ENCODE data around the gene CLEC4A.
"Not testable (repeated sequence)": the region's sequence is repeated elsewhere in the genome, so short reads cannot be mapped to it uniquely, and the experiment has no call there.

CLEC4A gene

DNA sequence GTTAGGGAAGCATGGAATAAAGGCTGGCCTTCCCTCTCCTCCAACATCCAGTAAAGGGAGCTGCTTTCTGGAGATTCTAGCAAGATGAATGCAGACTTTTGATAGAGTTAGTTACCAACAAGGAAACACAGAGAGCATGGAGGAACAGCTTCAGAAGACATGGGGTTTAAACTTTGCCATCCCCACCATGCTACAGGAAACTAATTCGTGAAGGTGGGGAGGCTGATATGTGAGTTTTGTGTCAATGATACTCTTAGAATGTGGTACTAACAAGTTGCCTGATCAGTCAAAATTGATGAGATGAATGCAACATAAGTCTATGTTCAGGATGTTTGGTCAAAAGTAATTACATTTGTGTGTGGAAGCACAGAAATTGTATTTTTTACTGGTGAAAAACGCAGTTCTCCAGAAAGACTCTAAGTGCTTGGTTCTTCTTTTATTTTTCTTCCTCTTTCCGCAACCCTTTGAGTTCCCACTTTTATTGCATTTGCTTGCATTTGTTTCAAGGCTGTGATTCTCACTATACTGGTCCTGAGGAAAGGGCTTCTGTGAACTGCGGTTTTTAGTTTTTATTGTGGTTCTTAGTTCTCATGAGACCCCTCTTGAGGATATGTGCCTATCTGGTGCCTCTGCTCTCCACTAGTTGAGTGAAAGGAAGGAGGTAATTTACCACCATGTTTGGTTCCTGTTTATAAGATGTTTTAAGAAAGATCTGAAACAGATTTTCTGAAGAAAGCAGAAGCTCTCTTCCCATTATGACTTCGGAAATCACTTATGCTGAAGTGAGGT lies at the start of gene CLEC4A:
CLEC4A (plus strand) TSS at position 494 of the 789 bp plus-strand sequence; CDS start at position 756, 262 bp downstream.
- DNase-seq: no peak

DNA sequence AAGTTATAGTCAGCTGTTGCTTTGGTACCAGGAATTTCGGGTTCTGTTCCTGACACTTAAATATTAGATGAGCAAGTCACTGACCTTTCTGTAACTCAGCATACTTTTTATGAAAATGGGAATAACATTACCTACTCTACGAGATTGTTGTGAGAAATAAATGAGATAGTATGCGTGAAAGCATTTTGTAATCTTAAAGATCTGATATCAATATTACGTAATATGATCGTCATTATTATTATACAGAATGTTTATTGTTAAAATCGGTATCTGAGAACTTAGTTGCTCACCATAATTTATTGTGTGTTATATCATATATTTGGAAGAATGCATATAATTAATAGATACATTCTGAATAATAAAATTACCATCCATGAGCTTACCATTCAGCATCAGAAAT lies 47.5 kb upstream of the CLEC4A start:
- DNase-seq: no peak

DNA sequence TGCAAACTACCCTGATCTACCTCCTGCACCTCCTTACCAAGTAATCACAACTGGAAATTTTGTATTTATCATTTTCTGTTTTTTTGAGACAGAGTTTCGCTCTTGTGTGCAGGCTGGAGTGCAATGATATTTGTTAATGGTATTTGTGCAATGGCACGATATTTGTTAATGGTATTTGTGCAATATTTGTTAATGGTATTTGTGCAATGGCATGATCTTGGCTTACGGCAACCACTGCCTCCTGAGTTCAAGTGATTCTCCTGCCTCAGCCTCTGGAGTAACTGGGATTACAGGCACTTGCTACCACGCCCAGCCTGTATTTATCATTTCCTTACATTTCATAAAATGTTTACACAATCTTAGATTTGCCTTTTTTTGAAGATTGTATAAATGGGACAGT lies 47.1 kb upstream of the CLEC4A start:
- no peak for DNase-seq

DNA sequence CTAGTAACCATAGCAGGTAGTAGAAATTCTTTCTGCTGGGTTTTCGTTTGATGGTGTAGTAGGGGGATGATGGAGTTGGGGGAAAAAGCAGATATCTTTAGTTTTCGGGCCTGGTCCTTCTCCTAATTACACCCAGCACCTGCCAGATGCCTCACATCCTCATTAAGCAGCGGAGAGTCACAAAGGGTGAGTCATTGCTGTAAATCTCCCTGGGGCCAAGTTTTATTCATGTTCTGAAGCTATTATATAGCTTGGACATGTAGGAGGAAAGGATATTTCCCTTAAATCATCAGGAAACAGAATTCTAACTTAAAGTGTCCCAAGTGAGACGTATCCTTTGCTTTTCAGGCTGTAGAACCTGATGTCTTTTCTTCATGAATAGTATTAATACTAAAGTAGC lies 46.2 kb upstream of the CLEC4A start:
- no peak for DNase-seq

DNA sequence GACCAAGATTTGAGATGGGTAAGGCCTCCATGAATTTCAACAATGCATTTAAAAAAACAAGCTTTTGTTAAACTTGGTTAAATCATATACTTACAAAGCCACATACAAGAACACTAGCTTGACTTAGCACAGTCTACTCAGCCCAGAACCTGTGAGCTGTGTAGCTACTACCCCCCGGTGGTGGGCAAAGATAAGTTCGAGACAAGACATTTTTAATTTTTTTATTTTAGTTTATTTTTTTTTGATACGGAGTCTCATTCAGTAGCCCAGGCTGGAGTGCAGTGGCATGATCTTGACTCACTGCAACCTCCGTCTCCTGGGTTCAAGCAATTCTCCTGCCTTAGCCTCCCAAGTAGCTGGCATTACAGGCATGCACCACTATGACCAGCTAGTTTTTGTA lies 45.0 kb upstream of the CLEC4A start:
- DNase-seq: peak; percentile 8 to 77 (median 62)

DNA sequence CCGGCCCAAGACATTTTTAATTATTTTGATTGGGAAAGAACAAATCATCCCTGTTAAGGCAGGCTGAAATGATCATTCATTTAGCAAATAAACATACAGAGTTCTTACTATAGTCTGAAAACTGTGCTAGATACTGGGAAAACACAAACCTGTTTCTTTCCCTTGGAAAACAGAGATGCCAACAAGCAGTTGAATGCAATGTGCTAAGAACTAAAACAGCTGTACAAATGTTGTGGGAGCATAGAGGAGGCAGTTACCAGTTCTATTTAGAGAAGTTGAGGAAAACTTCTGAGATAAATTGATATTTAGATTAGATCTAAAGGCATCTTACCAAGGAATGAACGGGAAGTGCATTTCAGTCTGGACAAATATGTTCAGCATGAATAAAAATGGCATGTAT lies 44.5 kb upstream of the CLEC4A start:
- no peak for DNase-seq

DNA sequence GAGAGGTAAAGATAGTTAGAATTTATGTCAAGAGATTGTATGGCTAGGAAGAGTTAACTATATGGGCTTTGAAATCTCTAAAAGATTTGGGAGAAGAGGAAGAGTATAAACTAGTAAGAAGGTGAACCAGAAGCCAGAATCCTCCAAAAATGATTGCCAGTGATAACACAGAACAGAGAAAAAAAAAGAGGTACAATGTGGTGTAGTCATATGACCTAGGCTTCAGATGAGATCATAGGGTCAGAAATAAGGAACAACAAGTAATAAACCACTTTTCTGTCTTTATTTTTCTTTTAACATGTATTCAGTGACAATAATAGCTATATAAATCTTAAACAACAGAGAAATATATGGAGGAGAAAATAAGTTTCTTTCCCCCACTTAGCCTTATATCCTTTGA lies 43.3 kb upstream of the CLEC4A start:
- DNase-seq: no peak

DNA sequence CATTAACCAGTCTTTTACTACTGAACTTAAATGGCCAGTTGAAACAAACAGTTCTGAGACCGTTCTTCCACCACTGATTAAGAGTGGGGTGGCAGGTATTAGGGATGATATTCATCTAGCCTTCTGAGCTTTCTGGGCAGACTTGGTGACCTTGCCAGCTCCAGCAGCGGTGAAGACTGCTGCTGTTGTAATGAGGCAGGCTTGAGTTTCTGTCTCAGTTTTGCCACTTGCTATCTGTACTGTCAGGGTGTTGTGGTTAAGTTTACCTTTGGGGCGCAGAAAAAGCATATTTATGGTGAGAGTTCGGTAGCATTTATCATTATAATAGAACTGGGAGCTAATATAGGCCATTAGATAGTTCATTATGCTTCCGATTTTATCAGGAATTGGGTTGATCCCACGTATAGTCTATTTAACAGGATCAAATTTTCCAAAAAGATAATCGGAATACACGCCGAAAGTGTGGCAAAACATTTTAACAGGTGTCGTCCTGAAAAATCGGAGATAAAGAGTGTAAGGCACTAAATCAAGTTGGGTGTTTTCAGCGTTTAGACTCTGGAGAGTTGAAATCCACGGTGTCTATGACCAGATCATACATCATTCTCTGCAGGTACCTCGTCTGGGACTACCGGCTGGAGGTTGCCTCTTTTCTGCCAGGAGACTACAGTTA lies 42.0 kb upstream of the CLEC4A start:
- peak in 3 of 6 experiments; percentile 23 to 60 (median 38) for DNase-seq

DNA sequence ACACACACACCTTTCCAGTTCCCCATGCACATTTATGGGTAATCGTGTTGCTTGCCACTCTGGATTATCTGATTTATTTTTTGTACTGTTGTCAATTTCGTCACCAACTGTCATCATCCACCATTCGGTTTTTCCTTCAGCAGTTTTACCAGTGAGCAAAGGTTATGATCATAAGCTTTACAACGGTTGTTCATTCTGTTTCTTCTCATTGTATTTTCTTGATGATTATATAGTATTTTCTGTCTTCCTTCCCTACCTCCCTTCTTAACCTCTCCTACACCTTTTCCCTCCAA lies 40.7 kb upstream of the CLEC4A start:
- DNase-seq: no peak

DNA sequence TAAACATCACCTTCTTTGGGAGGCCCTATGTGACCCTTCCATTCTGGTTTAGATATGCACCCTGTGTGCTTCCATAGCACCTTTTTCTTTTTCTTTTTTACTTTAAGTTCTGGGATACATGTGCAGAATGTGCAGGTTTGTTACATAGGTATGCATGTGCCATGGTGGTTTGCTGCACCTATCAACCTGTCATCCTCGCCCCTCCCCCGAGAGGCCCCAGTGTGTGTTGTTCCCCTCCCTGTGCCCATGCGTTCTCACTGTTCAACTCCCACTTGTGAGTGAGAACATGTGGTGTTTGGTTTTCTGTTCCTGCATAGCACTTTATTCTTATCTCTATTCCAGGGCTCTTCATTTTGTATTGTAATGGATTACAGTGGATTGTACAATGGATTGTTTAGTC lies 39.1 kb upstream of the CLEC4A start:
- DNase-seq: peak in 1 of 6 experiments; percentile 10

DNA sequence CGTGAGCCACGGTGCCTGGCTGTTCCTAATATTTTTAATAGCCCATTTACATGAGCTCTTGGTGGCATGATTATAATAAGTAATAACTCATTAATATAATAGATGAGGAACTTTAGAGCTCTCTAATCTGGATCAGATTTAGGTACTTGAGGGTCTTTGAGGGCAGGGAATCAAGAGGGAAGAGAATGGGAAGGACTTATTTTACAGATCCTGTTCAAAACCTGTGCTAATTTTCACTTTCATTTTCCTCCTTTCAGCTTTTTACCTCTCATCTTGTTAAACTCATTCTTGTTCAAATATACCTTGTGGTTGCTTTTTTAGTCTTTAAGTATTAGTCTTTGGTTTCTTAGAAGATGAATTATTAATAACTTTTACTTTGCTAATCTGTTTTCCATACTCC lies 35.8 kb upstream of the CLEC4A start:
- DNase-seq: no peak

DNA sequence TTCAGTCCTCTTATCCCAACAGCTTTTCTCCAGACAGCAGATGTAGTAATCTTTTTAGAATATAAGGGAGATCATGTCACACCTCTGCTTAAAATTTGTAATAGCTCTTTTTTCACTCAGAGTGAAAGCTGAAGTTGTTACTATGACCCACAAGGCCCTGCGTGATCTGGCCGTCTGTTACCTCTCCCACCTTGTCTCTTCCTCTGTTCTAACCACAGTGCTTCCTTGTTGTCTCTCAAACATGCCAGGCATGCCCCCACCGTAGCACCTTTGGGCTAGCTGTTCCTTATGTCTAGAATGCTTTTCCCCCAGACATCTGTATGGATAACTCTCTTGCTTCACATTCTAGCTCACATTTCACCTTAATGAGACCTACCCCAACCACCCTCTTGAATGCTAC lies 34.8 kb upstream of the CLEC4A start:
- DNase-seq: peak in 4 of 6 experiments; percentile 3 to 33 (median 28)

DNA sequence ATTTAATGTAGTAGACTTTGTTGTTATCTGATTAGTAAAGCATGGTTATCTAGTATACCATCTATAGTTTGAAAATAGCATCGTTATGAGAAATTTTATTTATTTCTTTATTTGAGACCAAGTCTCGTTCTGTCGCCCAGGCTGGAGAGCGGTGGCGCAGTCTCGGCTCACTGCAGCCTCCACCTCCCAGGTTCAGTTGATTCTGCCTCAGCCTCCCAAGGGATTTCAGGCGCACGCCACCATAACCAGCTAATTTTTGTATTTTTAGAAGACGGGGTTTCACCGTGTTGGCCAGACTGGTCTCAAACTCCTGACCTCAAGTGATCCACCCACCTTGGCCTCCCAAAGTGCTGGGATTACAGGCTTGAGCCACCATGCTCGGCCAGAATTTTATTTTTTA lies 34.1 kb upstream of the CLEC4A start:
- DNase-seq: not testable (repeated sequence)

DNA sequence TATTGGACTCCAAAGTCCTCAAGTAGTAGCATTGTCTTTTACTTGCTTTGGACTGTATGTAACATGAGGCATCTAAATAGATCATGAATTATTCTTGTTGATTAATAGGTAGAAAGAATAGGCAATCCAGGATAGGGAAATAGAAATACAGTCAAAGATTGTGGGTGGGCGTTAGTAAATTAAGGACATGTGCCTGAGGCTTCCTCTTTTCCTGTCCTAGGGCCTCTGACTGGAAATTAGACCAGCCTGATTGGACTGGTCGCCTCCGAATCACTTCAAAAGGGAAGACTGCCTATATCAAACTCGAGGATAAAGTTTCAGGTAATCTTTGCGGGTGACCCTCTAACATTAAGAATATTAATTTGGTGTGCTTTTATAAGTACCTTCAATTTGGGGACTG lies 33.7 kb upstream of the CLEC4A start:
- no peak for DNase-seq

DNA sequence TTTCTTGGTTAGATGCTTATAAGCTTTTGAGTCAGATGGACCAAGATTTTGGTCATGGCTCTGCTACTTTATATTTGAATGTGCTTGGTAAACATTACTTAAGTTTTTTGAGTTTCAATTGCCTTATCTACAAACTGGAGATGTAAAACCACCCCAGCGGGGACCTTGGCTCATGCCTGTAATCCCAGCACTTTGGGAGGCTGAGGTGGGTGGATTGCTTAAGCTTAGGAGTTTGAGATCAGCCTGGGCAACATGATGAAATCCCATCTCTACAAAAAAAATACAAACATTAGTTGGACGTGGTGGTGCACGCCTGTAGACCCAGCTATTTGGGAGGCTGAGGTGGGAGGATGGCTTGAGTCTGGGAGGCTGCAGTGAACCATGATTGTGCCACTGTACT lies 30.1 kb upstream of the CLEC4A start:
- DNase-seq: no peak

DNA sequence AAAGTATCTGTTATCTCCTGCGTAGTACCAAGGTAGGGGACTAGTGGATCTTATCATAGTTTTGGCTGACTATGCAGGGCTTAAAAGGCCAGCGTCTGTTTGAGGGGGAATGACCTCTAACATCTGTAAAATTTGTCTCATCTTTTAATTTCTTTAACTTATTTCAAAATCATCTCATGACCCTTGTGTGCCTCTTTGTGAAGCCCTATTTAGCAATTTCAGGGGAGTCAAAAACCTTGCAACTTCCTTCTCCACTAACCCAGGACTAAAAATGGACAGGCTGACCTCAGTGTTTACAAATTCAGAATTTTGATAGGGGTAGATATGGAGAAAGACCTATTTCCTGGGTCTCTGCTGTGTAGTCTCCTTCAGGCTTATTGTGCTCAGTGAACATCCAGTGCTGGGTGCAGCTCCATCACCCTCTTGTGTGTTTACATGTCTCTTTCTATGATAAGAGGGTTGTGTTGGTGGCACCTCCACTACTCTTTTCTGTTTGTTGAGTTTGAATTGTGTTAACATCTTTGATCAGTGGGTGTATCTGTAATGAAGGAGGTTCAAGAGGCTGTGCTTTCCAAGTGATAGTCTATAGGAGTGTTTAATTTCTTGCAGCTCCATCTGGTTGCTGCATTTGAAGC lies 27.0 kb upstream of the CLEC4A start:
- DNase-seq: no peak

DNA sequence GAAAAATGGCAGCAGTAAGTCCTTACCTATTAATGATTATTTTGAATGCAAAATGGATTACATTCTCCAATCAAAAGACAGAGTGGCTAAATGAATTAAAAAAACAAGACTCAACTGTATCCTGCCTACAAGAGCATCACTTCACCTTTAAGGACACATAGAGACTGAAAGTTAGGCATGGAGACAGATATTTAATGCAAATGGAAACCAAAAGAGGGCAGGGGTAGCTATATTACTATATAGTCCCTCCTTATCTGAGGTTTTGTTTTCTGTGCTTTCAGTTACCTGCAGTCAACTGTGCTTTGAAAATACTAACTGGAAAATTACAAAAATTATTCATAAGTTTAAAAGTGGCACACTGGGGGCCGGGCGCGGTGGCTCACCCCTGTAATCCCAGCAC lies 24.2 kb upstream of the CLEC4A start:
- DNase-seq: no peak

DNA sequence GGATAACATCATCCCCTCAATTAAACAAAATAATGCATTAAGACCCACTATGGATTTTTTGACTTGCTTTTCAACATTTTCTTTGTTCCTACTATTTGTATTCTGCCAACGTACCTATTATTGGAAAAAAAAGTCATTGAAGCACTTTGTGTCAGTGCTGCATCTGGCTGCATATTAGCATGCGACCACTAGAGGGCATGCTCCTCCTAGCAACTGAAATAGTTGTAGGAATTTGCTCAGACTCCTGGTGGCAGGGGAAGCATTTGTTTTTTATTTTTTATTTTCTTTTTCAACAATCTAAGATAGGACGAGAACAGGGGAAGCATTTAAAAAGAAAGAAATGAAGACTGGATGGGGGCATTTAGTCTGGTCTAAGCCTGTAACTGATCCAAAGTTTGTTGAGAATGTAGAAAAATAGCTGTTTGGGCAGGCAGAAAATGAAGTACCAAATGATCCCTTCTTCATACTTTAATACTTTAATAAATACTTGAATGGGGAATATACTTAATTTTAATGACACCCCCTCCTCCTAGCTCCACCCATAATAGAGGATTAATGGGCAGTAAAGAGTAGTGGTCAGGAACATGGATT lies 14.5 kb upstream of the CLEC4A start:
- DNase-seq: peak; percentile 43 to 83 (median 70)

DNA sequence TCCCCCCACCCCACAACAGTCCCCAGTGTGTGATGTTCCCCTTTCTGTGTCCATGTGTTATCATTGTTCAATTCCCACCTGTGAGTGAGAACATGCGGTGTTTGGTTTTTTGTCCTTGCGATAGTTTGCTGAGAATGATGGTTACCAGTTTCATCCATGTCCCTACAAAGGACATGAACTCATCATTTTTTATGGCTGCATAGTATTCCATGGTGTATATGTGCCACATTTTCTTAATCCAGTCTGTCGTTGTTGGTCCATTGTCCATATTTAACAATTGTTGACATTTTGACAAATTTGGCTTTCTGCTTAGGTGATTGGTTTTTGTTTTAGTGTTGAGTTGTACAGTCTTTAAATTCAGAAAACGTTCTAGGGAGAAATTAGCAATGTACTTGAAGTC lies 10.3 kb upstream of the CLEC4A start:
- DNase-seq: not testable (repeated sequence)

DNA sequence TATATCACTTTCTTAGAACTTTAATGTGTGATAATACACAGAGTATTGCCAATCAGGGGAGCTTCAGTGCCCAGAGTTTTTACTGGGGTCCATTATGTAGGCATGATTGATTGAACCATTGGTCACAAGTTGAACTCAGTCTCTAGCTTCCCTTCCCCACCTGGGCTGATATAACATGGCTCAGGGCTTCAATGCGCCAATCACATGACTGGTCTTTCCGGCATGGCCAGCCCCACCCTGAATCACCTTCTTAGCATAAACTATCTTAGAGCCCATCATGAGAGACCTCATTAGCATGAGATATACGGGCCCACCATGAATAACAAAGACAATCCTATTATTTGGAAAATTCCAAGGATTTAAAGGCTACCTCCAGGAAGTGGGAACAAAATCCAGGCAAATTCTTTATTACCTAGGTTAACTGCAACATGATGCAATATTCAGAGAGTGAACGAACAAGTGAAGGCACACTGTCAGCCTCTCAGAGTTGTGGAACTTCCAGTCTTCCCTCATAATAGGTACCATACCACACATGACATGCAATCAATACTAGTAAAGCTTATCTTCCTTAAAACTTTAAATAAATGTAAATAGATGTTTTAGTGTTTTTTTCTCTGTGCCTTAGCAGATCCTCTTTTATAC lies 3.2 kb upstream of the CLEC4A start:
- DNase-seq: no peak

DNA sequence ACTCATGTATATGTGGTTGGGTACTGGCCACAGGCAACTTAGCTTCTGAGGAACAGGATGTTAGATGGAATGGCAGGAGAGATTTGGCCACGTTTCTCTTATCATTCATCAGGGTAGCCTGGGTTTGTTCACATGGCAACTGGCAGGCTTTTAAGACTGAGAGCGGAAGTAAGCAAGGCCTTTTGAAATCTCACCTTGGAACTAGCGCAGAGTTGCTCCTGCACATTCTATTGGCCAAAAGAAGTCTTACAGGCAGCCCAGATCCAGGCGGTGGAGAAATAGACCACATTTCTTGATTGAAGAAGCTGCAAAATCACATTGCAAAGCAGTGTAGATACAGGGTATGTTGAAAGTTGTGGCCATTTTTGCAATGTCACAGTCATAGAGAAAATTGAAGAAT lies 3.7 kb downstream of the CLEC4A start:
- DNase-seq: peak in 3 of 6 experiments; percentile 46 to 75 (median 64)

DNA sequence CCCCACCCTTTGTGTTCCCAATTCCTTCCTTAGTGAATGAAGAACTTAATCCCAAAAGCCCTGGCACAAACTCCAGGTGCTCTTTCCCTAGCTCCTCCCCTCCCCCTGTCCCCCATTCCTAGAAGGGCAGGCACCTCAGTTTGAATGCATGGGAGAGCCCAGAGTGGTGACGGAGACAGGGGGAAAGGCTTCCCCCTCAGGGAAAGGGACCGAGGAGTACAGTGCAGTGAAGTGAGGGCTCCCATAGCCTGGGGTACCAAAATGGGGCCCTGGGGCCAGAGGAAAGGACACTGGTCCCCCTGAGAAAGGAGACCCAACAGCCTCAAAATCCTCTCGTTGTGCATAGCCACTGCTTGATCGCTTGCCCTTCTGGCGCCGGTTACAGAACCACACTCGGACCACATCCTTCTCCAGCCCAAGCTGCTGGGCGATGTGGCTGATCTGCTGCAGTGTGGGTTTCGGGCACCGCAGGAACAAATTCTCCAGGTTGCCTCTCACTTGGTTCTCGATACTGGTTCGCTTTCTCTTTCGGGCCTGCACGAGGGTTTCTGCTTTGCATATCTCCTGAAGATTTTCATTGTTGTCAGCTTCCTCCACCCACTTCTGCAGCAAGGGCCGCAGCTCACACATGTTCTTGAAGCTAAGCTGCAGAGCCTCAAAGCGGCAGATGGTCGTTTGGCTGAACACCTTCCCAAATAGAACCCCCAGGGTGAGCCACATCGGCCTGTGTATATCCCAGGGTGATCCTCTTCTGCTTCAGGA lies 10.4 kb downstream of the CLEC4A start:
- not testable (repeated sequence) for DNase-seq

All from stimulated activated naive CD4-positive, alpha-beta T cell (primary cell).